Mesothelial cell of epicardium (in vitro differentiated cells): ENCODE results near the gene DPP6. TPM values are rescaled to one million over a fixed set of nuclear protein-coding genes. Genes with fewer than 3 reads are reported as not detected.

Experiments used
- DNase-seq, 2 experiments: peaks; one replicate each; pipeline ENCODE4 v3.0.0; 2021; ENCODE audit warnings: low spot score in 2 of 2; ENCODE audit not compliant: unreplicated experiment in 2 of 2
- H3K27ac Mint-ChIP-seq: 2 replicates; pipeline ENCODE4 v1.8.0; 2021; ENCODE audit warnings: mixed read lengths
- H3K27me3 Mint-ChIP-seq: 2 replicates; pipeline ENCODE4 v1.8.0; 2021; ENCODE audit warnings: low read depth, mixed read lengths
- H3K36me3 Mint-ChIP-seq: 2 replicates; pipeline ENCODE4 v1.8.0; 2021; ENCODE audit warnings: mixed read lengths
- H3K4me1 Mint-ChIP-seq: 2 replicates; pipeline ENCODE4 v1.8.0; 2021; ENCODE audit warnings: mixed read lengths
- H3K4me3 Mint-ChIP-seq: 2 replicates; pipeline ENCODE4 v1.8.0; 2021; ENCODE audit warnings: mild to moderate bottlenecking, moderate library complexity, mixed read lengths
- H3K9me3 Mint-ChIP-seq: 2 replicates; pipeline ENCODE4 v1.8.0; 2021; ENCODE audit warnings: mixed read lengths
- total RNA-seq: library from RNA; stranded (reverse); gene quantifications from 3 replicates; pipeline ENCODE4 v1.2.1, GENCODE V29; 2021
- TF ChIP-seq, protein P1 (sequence below): fragments of 200-600 bp; sonication (generic); IDR thresholded peaks from one replicate; pipeline ENCODE4 v1.5.0; 2021; ENCODE audit warnings: antibody characterized with exemption; ENCODE audit not compliant: unreplicated experiment

Gene DPP6
- total RNA-seq, 1 donor from 2014 or later = 0.09 TPM

- TF ChIP-seq, protein P1, sequence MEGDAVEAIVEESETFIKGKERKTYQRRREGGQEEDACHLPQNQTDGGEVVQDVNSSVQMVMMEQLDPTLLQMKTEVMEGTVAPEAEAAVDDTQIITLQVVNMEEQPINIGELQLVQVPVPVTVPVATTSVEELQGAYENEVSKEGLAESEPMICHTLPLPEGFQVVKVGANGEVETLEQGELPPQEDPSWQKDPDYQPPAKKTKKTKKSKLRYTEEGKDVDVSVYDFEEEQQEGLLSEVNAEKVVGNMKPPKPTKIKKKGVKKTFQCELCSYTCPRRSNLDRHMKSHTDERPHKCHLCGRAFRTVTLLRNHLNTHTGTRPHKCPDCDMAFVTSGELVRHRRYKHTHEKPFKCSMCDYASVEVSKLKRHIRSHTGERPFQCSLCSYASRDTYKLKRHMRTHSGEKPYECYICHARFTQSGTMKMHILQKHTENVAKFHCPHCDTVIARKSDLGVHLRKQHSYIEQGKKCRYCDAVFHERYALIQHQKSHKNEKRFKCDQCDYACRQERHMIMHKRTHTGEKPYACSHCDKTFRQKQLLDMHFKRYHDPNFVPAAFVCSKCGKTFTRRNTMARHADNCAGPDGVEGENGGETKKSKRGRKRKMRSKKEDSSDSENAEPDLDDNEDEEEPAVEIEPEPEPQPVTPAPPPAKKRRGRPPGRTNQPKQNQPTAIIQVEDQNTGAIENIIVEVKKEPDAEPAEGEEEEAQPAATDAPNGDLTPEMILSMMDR = no peak
- no peak overlapping the region for H3K4me3 Mint-ChIP-seq
- H3K27ac Mint-ChIP-seq = no peak overlapping the region
- H3K36me3 Mint-ChIP-seq = no peaks in the 10 kb centered on the region
- H3K4me1 Mint-ChIP-seq = no peaks in the 10 kb centered on the region
- no peak for DNase-seq
- no peaks in the 10 kb centered on the region for H3K27me3 Mint-ChIP-seq
- no peaks in the 10 kb centered on the region for H3K9me3 Mint-ChIP-seq
Observed at GRCh38 chr7:154425271-154425670, 373.1 kb downstream of the DPP6 start.

GRCh38 chr7:154426778-154427177, 374.6 kb downstream of the DPP6 start:
- no peaks in the 10 kb centered on the region for H3K4me1 Mint-ChIP-seq
- H3K9me3 Mint-ChIP-seq = no peaks in the 10 kb centered on the region
- no peaks in the 10 kb centered on the region for H3K27me3 Mint-ChIP-seq
- H3K36me3 Mint-ChIP-seq = no peaks in the 10 kb centered on the region
- no peak overlapping the region for H3K27ac Mint-ChIP-seq
- TF ChIP-seq, protein P1 = no peak
- DNase-seq = no peak
- no peak overlapping the region for H3K4me3 Mint-ChIP-seq

DNA sequence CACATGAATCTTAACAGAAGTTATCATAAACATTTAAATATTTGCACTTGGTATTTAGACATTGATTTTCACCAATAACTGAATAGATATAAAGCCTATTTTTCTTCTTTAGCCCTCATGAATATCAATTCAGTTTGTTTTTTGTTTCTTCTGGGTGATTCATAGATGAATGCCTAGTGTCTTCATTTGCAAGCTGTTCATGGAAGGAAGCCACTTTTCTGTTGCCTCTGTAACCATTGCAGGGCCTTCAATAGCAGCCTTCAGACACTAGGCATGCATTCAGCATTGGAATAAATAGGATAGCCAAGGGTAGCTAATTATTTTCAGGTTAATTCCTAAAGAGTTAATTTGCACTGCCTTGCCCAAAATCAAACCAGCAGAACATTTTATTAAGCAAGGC, 375.3 kb downstream of the DPP6 start:
- H3K9me3 Mint-ChIP-seq = no peaks in the 10 kb centered on the region

DNA sequence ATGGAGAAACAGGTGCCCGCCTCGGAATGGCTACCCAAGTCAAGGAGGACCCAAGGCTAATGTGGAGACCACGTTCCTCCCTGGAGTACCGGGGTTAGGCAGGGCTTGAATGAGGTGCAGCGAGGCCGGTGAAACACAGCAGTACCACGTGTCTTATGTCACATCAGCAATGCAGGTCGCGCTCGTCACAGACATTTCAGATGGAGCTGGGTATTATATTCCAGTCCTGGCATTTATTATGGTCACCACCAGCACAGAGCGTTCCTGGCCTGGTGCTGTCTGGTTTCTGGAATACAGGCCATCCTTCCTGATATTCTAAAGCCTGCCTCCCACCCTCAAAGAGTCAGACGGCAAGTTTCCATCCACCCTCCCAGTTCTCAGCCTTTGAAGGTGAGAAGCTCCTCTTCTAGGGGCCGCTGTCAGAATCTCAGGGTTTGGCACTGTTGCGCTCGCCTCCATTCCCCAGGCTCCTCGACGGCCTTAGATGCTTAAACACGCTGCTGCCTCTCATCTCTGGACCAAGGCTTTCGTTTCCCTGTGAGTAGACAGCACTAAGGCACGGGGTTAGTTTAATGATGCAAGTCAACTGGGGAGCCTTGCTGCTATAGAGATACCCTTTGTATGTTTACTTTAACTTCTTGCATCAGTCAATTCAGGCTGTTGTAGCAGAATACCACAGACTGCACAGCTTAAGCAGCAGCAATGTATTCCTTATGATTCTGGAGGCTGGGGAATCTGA, 377.6 kb downstream of the DPP6 start:
- no peak for DNase-seq
- TF ChIP-seq, protein P1 = no peak
- H3K9me3 Mint-ChIP-seq = no peaks in the 10 kb centered on the region
- H3K36me3 Mint-ChIP-seq = no peaks in the 10 kb centered on the region
- no peak overlapping the region for H3K27ac Mint-ChIP-seq
- H3K27me3 Mint-ChIP-seq = no peaks in the 10 kb centered on the region
- no peak overlapping the region for H3K4me3 Mint-ChIP-seq
- no peaks in the 10 kb centered on the region for H3K4me1 Mint-ChIP-seq

More for the DNA sequence above, 375.3 kb downstream of the DPP6 start:
- TF ChIP-seq, protein P1 = no peak
- no peaks in the 10 kb centered on the region for H3K36me3 Mint-ChIP-seq
- no peak overlapping the region for H3K27ac Mint-ChIP-seq
- H3K27me3 Mint-ChIP-seq = no peaks in the 10 kb centered on the region
- DNase-seq = no peak
- no peak overlapping the region for H3K4me3 Mint-ChIP-seq
- H3K4me1 Mint-ChIP-seq = no peaks in the 10 kb centered on the region

DNA sequence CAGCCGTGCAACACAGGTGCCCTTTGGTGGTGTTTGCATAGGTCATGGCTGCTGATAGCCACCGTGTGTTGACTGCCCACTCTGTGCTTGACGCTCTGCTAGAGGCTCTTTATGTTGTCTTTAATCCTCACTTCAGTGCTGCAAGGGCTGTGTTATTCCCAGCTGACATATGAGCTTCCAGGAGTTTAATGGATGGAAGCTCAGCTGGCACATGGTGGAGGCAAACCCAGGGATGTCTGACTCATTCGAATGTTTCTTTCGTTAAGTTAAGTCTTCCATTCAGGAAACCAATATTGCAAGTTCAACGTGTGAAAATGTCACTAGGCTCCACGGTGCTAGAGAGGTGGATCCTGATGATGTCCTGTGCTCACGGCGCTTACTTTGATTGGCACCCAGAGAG, 378.4 kb downstream of the DPP6 start:
- Mint-ChIP-seq H3K4me3 (no peak overlapping the region), H3K27me3 (no peaks in the 10 kb centered on the region), H3K27ac (no peak overlapping the region), H3K4me1 (no peaks in the 10 kb centered on the region), H3K36me3 (no peaks in the 10 kb centered on the region), H3K9me3 (no peaks in the 10 kb centered on the region)
- TF ChIP-seq, protein P1 = no peak
- no peak for DNase-seq
